ENCODE data around the gene C15orf39. TPM values are rescaled to one million over a fixed set of nuclear protein-coding genes. Genes with fewer than 3 reads are reported as not detected.
A peak's percentile ranks its signal among the peaks of the same experiment; 100 is the strongest.

Gene C15orf39
- total and polyA plus RNA-seq, 2 of the 13 experiments (the other 11 are each of a cell fraction or from before 2014, with no cell fraction given), result 6.2 to 13.5 TPM

- TF ChIP-seq ZNF280D (CRISPR knock-in tag; IDR thresholded peaks at IDR 0.05), result 0 out of 2 replicates have a peak, but pooled peaks have one; percentile 8
- peak; percentile 18; the same call in 1 of the 2 replicates for TF ChIP-seq ZNF563 (CRISPR knock-in tag; IDR thresholded peaks at IDR 0.05)
- TF ChIP-seq, protein P1, sequence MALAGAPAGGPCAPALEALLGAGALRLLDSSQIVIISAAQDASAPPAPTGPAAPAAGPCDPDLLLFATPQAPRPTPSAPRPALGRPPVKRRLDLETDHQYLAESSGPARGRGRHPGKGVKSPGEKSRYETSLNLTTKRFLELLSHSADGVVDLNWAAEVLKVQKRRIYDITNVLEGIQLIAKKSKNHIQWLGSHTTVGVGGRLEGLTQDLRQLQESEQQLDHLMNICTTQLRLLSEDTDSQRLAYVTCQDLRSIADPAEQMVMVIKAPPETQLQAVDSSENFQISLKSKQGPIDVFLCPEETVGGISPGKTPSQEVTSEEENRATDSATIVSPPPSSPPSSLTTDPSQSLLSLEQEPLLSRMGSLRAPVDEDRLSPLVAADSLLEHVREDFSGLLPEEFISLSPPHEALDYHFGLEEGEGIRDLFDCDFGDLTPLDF (CRISPR knock-in tag; IDR thresholded peaks at IDR 0.05), result peak; percentile 64; the same call in 1 of the 2 replicates
- TF ChIP-seq TGIF2 (CRISPR knock-in tag; IDR thresholded peaks at IDR 0.05), result 0 out of 2 replicates have a peak, but pooled peaks have one; percentile 55
- TF ChIP-seq FOXM1 (CRISPR knock-in tag; IDR thresholded peaks at IDR 0.05), result no peak
- TF ChIP-seq FOSL2 (CRISPR knock-in tag; IDR thresholded peaks at IDR 0.05), result peak; percentile 33
- TF ChIP-seq, protein P2, sequence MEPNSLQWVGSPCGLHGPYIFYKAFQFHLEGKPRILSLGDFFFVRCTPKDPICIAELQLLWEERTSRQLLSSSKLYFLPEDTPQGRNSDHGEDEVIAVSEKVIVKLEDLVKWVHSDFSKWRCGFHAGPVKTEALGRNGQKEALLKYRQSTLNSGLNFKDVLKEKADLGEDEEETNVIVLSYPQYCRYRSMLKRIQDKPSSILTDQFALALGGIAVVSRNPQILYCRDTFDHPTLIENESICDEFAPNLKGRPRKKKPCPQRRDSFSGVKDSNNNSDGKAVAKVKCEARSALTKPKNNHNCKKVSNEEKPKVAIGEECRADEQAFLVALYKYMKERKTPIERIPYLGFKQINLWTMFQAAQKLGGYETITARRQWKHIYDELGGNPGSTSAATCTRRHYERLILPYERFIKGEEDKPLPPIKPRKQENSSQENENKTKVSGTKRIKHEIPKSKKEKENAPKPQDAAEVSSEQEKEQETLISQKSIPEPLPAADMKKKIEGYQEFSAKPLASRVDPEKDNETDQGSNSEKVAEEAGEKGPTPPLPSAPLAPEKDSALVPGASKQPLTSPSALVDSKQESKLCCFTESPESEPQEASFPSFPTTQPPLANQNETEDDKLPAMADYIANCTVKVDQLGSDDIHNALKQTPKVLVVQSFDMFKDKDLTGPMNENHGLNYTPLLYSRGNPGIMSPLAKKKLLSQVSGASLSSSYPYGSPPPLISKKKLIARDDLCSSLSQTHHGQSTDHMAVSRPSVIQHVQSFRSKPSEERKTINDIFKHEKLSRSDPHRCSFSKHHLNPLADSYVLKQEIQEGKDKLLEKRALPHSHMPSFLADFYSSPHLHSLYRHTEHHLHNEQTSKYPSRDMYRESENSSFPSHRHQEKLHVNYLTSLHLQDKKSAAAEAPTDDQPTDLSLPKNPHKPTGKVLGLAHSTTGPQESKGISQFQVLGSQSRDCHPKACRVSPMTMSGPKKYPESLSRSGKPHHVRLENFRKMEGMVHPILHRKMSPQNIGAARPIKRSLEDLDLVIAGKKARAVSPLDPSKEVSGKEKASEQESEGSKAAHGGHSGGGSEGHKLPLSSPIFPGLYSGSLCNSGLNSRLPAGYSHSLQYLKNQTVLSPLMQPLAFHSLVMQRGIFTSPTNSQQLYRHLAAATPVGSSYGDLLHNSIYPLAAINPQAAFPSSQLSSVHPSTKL (CRISPR knock-in tag; IDR thresholded peaks at IDR 0.05), result peak; percentile 12; the same call in 1 of the 2 replicates
- TF ChIP-seq PCBP2 (optimal IDR thresholded peaks at IDR 0.05; ENCODE audit: low read depth, low read length, poor library complexity, severe bottlenecking), result no peak
- no peak for TF ChIP-seq FIP1L1 (IDR thresholded peaks at IDR 0.05; ENCODE audit: borderline replicate concordance, insufficient read depth, low read depth, low read length)
- TF ChIP-seq PHF5A (CRISPR knock-in tag; IDR thresholded peaks at IDR 0.05; ENCODE audit: low read depth, unreplicated experiment), result no peak
- no peak for TF ChIP-seq EEA1 (CRISPR knock-in tag; IDR thresholded peaks at IDR 0.05; ENCODE audit: borderline replicate concordance)
- TF ChIP-seq CC2D1A (CRISPR knock-in tag; IDR thresholded peaks at IDR 0.05), result no peak
- peak in 1 of 2 experiments; percentile 58; a peak in 2 of 4 replicates for TF ChIP-seq REST (IDR thresholded peaks at IDR 0.05; ENCODE audit: borderline replicate concordance in 1 of 2, low read depth in 1 of 2, low read length in 2 of 2)
- TF ChIP-seq, protein P3, sequence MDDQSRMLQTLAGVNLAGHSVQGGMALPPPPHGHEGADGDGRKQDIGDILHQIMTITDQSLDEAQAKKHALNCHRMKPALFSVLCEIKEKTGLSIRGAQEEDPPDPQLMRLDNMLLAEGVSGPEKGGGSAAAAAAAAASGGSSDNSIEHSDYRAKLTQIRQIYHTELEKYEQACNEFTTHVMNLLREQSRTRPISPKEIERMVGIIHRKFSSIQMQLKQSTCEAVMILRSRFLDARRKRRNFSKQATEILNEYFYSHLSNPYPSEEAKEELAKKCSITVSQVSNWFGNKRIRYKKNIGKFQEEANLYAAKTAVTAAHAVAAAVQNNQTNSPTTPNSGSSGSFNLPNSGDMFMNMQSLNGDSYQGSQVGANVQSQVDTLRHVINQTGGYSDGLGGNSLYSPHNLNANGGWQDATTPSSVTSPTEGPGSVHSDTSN (CRISPR knock-in tag; IDR thresholded peaks at IDR 0.05; ENCODE audit: borderline replicate concordance), result 0 out of 2 replicates have a peak, but pooled peaks have one; percentile 28
These were observed at the start of gene C15orf39 (continued) for GRCh38 chr15:75201616-75202250.

Data from HepG2 (cell line).